Activated CD8-positive, alpha-beta memory T cell treated with anti-CD3 and anti-CD28 coated beads for 36 hours (primary cell): Measurements from ENCODE around the gene CBX3. TPM values are rescaled to one million over a fixed set of nuclear protein-coding genes. Genes with fewer than 3 reads are reported as not detected.
"Not testable (repeated sequence)": the region's sequence is repeated elsewhere in the genome, so short reads cannot be mapped to it uniquely, and the experiment has no call there.

ENCODE experiments used
- CTCF ChIA-PET: fragments of 350-600 bp; sonication (Branson Sonifier 250); formaldehyde crosslinking; loops from one replicate; lab custom pipeline; 2021; ENCODE audit warnings: antibody characterized with exemption; lab: Charles Lee
- POLR2A ChIA-PET: fragments of 350-600 bp; sonication (Branson Sonifier 250); formaldehyde crosslinking; loops from one replicate; lab custom pipeline; 2021; ENCODE audit warnings: antibody characterized with exemption; lab: Charles Lee
- total RNA-seq, 2 experiments: library from RNA; stranded (reverse); gene quantifications; one replicate each; pipeline ENCODE4 v1.2.3, GENCODE V29; 2021

The CBX3 gene
- total RNA-seq, 2 experiments from 2014 or later: 329 to 331 TPM

DNA sequence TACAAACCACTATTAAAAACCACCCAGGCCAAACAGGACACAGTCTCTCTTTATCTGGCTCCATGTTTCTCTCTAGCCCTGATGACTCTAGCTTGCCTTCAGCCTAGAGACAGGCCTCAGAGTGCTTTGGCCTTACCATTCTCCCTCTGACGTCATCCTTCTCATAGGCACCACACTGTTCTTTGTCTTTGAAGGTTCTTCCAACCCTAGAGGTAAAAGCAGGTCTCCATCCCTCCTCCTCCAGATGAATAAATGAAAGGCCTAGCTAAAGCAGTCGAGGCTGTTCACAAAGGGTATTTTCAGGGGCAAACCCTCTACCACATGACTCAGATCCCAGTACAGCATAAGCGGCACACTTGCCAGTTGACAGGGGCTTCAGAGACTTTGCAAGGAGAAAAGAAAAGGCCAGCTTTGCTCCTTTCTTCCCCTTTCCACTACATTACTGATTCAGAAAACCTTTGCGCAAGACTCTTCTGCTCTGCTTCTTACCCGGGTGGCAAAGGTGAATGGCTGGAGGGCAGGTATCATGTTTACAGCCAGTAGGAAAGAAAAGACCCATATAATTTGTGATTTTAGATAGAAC lies 34.8 kb upstream of the CBX3 start:
- CTCF ChIA-PET: interaction anchor here (0.9 to 2.4 kb wide), 4 partner anchors 9 to 76 kb away, joined by 3 to 9 read pairs (median 4); partner anchors contain the start of gene NFE2L3
- POLR2A ChIA-PET: interaction anchor here (1.0 to 1.3 kb wide), 5 partner anchors 9 to 227 kb away, joined by 3 to 7 read pairs (median 4); partner anchors contain the start of gene CBX3

DNA sequence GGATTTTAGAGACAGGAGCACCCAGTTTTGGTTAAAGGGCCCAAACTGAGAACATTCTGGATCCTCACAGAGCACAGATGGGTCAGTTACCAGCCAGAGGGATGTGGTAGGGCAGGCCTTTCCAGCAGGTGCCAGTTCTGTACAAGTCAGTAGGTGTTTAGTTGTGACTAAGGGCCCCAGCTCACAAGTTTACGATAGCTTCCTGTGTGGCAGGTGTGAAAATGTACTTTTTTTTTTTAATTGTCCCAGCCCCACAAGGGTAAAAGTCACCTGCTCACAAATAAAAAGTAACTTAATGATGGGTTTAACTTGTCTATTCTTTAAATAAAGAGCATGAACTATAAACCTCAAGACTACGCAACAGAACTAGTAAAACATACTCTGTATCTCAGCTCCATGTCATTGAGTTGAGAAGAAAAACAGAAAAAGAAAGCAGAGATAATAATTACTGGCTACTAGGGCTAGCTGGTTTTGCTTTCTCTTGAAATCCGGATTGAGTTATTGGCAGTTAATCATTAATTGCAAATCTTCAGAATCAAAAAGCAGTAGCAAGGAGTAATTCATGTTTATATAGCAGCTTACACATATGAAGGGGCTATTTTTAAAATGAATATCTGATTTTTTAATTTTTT lies 34.1 kb upstream of the CBX3 start:
- CTCF ChIA-PET: interaction anchor here (0.9 to 2.4 kb wide), 3 partner anchors 9 to 76 kb away, joined by 3 to 9 read pairs (median 5); no protein-coding TSS in a partner anchor
- POLR2A ChIA-PET: interaction anchor here (0.8 to 1.5 kb wide), 5 partner anchors 10 to 34 kb away, joined by 3 to 7 read pairs (median 4); partner anchors contain the start of genes CBX3 and NFE2L3

DNA sequence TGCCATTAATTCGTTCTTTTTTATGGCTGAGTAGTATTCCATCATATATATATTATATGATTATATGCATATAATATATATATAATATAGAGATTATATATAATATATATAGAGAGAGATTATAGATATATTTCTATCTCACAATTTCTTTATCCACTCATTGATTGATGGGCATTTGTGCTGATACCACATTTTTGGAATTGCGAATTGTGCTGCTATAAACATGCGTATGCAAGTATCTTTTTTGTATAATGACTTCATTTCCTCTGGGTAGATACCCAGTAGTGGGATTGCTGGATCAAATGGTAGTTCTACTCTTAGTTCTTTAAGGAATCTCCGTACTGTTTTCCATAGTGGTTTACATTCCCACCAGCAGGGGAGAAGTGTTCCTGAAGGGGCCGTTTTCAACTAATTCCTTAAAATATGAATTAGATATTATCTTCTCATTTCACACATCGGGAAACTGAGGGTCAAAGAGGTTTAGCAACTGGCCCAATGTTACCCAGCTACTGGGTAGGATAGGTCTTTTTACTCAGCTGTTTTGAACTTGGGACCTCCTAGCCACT lies 33.0 kb upstream of the CBX3 start:
- ChIA-PET CTCF (no interaction called here), POLR2A (interaction anchor here (1.5 kb wide), 1 partner anchor 31 kb away, joined by 3 read pairs; no protein-coding TSS in a partner anchor)

DNA sequence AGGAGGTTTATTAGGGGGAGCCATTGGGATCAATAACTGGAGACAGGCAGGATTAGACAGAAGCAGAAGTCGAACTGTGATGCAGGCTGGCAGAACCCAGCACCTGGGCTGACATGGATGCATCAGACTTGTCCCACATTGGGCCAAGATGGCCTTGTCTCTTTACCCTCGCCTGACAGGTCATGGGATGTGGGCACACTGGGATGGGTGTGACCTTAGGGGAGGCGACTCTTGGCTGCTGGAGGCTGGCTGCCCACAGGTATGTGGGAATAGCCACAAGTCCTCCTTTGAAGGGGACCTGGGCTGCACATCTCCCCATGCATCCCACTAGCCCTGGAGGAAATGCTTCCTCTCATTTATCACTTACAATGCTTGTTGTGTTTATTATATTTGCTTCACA lies 32.3 kb upstream of the CBX3 start:
- ChIA-PET CTCF (interaction anchor here (0.6 kb wide), 1 partner anchor 1436 kb away, joined by 3 read pairs; no protein-coding TSS in a partner anchor), POLR2A (no interaction called here)

DNA sequence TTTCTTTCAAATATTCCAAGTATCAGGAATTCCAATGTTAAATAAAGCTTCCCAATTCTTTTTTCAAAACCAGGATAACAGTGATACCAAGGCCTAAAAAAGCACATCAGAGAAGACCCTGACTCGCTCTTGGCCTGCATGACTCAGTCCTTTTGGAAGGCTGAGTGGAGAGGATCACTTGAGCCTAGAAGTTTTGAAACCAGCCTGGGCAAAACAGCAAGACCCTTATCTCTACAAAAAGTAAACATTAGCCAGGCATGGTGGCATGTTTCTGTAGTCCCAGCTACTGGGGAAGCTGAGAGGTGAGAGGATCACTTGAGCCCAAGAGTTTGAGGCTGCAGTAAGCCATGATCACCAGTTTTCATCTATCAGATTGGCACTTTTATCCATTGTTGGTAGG lies 30.9 kb upstream of the CBX3 start:
- CTCF ChIA-PET: no interaction called here
- POLR2A ChIA-PET: no interaction called here

DNA sequence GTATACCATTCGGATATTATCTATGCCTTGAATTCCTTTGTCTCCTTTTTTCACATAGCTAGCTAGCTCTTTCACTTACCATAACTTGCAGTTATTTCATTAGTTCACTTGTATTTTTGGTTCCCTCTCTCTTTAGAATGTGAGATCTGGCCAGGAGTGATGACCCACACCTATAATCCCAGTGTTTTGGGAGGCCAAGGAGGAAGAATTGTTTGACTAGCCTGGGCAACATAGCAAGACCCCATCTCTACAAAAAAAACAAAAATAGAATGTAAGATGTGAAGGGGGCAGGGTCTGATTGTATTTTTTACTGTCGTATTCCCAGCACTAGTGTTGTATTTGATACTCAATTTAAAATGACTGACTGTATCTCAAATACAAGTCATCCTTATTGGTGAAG lies 29.9 kb upstream of the CBX3 start:
- ChIA-PET POLR2A (interaction anchor here (0.6 kb wide), 1 partner anchor 52 kb away, joined by 3 read pairs; no protein-coding TSS in a partner anchor), CTCF (no interaction called here)

DNA sequence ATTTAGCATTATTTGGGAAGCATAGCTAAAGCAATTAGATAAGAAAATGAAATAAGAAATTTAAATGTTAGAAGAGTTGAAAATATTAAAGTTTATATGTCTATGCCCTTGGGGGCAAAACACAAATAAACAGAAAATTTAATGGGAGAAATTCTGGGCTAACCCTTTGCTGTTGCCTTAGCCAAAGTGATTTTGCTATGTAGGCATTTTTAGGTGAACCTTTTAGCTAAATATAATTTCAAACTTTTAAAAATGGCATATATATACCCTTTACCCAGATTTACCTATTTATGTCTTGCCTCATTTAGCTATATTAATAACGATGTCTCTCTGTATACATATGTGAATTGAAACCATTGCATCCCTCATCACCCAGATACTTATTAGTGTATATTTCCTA lies 29.5 kb upstream of the CBX3 start:
- CTCF ChIA-PET: interaction anchor here (0.5 kb wide), 1 partner anchor 36 kb away, joined by 3 read pairs; no protein-coding TSS in a partner anchor
- POLR2A ChIA-PET: interaction anchor here (0.6 kb wide), 1 partner anchor 53 kb away, joined by 3 read pairs; no protein-coding TSS in a partner anchor

DNA sequence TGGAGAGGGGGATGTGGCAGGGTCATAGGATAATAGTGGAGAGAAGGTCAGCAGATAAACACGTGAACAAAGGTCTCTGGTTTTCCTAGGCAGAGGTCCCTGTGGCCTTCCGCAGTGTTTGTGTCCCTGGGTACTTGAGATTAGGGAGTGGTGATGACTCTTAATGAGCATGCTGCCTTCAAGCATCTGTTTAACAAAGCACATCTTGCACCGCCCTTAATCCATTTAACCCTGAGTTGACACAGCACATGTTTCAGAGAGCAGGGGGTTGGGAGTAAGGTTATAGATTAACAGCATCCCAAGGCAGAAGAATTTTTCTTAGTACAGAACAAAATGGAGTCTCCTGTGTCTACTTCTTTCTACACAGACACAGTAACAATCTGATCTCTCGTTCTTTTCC lies 25.6 kb upstream of the CBX3 start:
- POLR2A ChIA-PET: not testable (repeated sequence)
- CTCF ChIA-PET: interaction anchor here (0.9 kb wide), 1 partner anchor 97 kb away, joined by 3 read pairs; no protein-coding TSS in a partner anchor

DNA sequence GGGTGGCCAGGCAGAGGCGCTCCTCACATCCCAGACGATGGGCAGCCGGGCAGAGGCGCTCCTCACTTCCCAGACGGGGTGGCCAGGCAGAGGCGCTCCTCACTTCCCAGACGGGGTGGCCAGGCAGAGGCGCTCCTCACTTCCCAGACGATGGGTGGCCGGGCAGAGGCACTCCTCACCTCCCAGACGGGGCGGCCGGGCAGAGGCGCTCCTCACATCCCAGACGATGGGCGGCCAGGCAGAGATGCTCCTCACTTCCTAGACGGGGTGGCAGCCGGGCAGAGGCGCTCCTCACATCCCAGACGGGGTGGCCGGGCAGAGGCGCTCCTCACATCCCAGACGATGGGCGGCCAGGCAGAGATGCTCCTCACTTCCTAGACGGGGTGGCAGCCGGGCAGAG lies 24.8 kb upstream of the CBX3 start:
- POLR2A ChIA-PET, CTCF ChIA-PET: not testable (repeated sequence)

DNA sequence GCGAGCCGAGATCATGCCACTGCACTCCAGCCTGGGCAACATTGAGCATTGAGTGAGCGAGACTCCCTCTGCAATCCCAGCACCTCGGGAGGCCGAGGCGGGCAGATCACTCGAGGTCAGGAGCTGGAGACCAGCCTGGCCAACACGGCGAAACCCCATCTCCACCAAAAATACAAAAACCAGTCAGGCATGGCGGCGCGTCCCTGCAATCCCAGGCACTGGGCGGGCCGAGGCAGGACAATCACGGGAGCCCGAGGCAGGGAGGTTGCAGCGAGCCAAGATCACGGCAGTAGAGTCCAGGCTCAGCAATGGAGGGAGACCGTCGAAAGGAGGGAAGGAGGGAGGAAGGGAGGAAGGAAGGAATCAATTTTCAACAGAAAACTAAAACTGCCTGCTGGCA lies 24.3 kb upstream of the CBX3 start:
- CTCF ChIA-PET, POLR2A ChIA-PET: not testable (repeated sequence)

DNA sequence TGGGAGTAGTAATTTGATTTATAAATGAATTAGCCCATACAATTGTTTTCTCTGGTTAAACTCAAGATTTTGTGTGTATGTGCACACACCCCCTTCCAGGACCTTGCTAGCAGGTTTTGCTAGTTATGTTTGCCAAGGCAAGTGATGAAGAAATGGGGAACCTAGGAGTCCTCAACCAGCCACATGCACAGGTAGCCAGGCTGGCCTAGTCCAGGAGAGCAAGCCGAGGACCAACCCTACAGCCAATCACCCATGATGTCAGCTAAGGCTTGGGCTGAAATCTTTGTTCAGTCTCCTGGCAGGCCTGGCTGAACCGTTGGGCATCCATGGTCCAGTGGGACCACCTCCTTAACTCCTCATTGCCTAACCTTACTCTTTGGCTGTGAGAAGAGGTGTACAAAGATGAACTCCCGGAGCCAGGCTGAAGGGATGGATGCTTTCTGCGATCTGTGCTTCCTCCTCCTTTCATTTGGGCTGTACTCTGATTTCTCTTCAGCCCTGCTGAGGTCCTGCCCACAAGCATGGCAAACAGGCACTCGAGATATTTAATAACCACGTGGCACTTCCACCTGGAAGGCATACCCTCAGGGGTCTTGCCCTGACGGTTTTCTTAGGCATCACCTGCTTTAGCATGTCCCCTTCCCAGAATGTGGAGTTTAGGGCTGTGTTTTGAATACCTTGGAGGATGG lies 23.1 kb upstream of the CBX3 start:
- CTCF ChIA-PET: interaction anchor here (0.9 kb wide), 1 partner anchor 100 kb away, joined by 3 read pairs; no protein-coding TSS in a partner anchor

DNA sequence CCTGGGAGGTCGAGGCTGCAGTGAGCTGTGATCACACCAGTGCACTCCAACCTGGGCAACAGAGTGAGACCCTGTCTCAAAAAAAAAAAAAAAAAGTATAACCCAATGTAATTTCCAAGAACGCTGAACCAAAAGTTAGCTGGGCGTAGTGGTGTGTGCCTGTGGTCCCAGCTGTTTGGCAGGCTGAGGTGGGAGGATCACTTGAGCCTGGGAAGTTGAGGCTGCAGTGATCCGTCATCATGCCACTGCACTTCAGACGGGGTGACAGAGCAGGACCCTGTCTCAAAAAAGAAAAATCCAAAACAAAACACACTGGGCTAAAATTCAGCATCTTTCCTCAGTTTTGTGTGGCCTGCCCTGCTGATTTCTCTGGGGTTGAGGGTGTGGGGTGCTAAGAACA lies 22.1 kb upstream of the CBX3 start:
- CTCF ChIA-PET: interaction anchor here (0.9 to 1.1 kb wide), 4 partner anchors 14 to 101 kb away, joined by 3 to 4 read pairs (median 3); partner anchors contain the start of gene NFE2L3
- POLR2A ChIA-PET: no interaction called here

More for the DNA sequence above, 23.1 kb upstream of the CBX3 start:
- POLR2A ChIA-PET: no interaction called here

DNA sequence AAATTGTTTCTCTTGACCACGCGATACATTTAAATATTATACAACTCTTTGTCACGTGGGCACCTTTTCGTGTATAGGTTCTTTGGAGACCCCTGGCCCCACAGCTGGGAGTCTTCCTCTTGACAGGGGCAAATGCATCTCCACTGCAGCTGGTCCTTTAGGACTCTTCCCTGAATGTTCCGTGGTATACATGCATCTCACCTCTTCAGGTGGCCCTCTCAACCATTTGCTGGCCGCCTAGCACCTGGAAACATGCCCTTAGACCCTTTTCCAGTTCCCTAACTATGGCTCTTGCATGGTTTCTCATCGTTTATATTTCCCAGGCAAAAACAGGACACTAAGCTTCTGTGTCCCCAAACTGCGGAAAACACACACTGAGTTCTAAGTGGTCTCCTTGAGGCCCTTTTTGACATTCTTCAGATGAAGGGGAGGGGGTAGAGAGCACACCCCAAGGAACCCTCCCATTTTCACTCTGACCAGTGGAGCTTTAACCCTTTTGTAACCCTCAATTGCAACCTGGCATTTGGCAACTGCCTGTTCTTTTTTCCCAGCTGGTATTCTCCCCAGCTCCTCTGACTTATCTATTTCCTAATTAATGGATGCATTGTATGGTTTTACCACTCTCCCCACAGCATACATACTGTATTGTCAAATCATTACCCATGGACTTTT lies 21.6 kb upstream of the CBX3 start:
- POLR2A ChIA-PET: no interaction called here
- CTCF ChIA-PET: interaction anchor here (0.9 to 1.1 kb wide), 4 partner anchors 13 to 90 kb away, joined by 3 to 4 read pairs (median 3); partner anchors contain the start of gene NFE2L3

DNA sequence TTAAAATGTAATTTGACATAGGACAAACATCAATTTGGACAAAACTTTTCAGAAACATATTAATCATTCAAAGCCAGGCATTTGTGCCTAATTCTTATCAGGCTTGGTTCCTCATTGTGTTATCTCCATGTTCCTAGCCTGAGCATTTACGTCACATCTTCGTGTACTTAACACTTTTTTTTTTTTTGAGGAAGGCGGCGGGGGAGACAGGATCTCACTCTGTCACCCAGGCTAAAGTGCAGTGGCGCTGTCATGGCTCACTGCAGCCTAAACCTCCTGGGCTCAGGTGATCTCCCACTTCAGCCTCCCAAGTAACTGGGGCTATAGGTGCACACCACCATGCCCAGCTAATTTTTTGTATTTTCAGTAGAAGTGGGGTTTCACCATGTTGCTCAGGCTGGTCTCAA lies 20.8 kb upstream of the CBX3 start:
- POLR2A ChIA-PET: no interaction called here
- CTCF ChIA-PET: interaction anchor here (1.0 to 1.5 kb wide), 3 partner anchors 13 to 30 kb away, joined by 3 to 4 read pairs (median 3); no protein-coding TSS in a partner anchor

DNA sequence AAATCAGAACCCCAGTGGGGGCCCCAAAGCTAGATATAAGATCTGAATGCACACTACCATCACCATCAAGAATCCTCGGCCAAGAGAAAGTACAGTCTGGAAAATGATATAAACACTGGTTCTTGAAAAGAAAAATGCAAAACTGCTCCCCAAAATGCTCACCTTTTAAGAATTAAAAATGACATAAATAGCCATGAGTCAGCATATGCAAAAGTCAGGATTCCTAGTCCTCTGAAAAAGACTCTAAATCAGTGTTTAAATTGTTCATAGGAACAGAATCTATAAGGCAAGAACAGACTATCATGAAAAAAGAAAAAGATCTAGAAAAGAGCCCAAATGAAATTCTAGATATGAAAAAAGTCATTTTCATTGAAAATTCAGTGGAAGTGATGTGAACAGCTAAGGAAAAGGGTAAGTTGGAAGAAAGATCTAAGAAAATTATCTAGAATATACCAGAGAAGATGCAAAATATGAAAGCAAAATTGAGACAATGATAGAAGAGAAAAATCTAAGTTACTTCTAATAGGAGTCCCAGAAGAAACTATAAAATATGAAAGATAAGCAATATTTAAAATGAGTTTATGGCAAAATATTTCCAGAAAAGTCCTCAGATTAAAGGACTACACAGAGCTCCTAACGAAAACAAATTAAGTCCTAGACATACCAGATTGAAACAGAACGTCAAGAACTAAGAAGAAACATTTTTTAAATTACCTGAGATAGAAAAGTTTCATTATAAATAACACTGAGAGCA lies 19.9 kb upstream of the CBX3 start:
- ChIA-PET POLR2A (interaction anchor here (1.7 kb wide), 1 partner anchor 11 kb away, joined by 8 read pairs; no protein-coding TSS in a partner anchor), CTCF (interaction anchor here (1.4 to 1.5 kb wide), 2 partner anchors 21 to 91 kb away, joined by 3 to 4 read pairs; no protein-coding TSS in a partner anchor)

DNA sequence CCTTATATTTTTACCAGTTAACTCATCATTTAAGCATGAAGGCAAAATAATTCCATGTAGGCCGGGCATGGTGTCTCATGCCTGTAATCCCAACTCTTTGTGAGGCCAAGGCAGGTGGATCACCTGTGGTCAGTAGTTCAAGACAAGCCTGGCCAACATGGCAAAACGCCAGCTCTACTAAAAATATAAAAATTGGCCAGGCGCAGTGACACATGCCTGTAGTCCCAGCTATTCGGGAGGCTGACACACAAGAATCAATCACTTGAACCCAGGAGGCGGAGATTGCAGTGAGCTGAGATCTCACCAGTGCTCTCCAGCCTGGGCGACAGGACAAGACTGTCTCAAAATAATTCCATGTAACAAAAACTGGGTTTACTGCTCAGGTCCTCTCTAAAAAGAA lies 19.3 kb upstream of the CBX3 start:
- ChIA-PET CTCF (interaction anchor here (0.6 to 1.5 kb wide), 3 partner anchors 22 to 229 kb away, joined by 3 to 4 read pairs (median 4); no protein-coding TSS in a partner anchor), POLR2A (interaction anchor here (0.6 to 1.7 kb wide), 3 partner anchors 10 to 123 kb away, joined by 3 to 8 read pairs (median 5); no protein-coding TSS in a partner anchor)

DNA sequence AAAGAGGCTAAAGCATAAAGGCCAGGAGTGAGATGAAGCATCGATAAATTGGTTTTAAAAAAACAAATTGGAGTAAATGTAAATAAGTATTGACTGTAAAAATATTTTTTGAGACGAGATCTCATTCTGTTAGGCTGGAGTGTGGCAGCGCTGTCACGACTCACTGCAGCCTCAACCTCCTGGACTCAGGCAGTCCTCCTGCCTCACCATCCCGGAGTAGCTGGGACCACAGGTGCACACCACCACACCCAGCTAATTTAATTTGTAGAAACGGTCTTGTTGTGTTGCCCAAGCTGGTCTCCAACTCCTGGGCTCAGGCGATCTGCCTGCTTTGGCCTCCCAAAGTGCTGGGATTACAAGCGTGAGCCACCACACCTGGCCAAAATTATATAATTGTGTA lies 18.8 kb upstream of the CBX3 start:
- POLR2A ChIA-PET: interaction anchor here (0.6 to 1.7 kb wide), 5 partner anchors 10 to 123 kb away, joined by 3 to 8 read pairs (median 5); partner anchors contain the start of gene CBX3
- CTCF ChIA-PET: interaction anchor here (0.6 to 1.4 kb wide), 2 partner anchors 92 to 228 kb away, joined by 3 to 4 read pairs; no protein-coding TSS in a partner anchor
